ENCODE results near the gene RAB35.

DNA sequence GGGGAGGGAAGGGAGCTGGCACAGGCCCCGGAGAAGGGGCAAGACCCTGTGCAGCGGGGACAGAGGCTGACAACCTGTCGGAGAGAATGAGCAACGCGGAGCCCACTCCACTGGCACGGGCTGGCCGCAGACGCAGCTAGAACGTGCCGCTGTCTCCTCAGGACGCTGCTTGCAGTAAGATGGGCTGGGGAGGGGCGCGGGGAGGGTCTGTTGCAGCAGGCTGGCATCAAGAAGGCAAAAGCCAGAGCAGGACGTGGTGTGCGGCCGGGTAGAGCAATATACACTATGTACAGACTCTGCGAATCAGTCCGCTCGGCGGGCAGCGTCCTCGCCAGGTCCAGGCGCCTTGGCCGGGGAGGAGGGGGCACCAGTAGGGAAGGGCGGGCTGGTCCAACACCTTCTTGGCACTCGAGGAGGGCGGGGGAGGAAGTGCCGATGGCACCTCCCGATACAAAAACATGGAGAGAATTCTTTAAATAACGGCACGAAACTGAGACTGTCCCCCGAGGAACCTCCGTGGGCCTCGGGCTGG is 19.8 kb downstream of the RAB35 start:
- TF ChIP-seq SIN3A (IDR thresholded peaks at IDR 0.05; ENCODE audit: borderline replicate concordance, insufficient read depth, low read length), result no peak
- no peak for TF ChIP-seq REST (IDR thresholded peaks at IDR 0.05; ENCODE audit: insufficient read depth in 1 of 2, low read depth in 2 of 2, low read length in 2 of 2)
- no peak for TF ChIP-seq POLR2AphosphoS5 (IDR thresholded peaks at IDR 0.05; ENCODE audit: low read depth, low read length)
- TF ChIP-seq TAF1 (IDR thresholded peaks at IDR 0.05; ENCODE audit: borderline replicate concordance, insufficient read depth, low read length), result no peak
- TF ChIP-seq FOXP2 (optimal IDR thresholded peaks at IDR 0.05; ENCODE audit: borderline replicate concordance, extremely low read depth, extremely low read length, insufficient read depth), result no peak

Data from PFSK-1 (cell line).